Suppressor macrophage treated with lipopolysaccharide for 1 hour (primary cell): ENCODE data around the gene CMIP.

Experiments
- DNase-seq, 3 donors: peaks; one replicate each; pipeline ENCODE4 v3.0.0-alpha.2; 2020 to 2022

The CMIP gene

DNA sequence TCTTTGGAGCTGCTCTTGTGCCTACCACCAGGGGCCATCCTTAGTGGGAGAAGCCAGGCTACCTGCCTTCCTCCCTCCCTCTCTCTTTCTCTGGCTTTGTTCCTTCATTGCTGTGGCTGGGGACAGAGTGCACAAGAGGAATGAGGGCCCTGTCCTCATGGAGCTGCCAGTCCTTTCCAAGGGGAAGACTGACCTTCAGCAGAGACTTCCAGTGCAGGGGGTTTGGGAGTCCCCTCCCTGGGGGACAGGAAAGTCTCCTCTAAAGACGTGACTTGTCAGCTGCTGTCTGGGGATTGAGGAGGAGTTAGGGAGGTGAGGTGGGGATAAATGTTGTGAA is 108.1 kb downstream of the CMIP start:
- no peak for DNase-seq

DNA sequence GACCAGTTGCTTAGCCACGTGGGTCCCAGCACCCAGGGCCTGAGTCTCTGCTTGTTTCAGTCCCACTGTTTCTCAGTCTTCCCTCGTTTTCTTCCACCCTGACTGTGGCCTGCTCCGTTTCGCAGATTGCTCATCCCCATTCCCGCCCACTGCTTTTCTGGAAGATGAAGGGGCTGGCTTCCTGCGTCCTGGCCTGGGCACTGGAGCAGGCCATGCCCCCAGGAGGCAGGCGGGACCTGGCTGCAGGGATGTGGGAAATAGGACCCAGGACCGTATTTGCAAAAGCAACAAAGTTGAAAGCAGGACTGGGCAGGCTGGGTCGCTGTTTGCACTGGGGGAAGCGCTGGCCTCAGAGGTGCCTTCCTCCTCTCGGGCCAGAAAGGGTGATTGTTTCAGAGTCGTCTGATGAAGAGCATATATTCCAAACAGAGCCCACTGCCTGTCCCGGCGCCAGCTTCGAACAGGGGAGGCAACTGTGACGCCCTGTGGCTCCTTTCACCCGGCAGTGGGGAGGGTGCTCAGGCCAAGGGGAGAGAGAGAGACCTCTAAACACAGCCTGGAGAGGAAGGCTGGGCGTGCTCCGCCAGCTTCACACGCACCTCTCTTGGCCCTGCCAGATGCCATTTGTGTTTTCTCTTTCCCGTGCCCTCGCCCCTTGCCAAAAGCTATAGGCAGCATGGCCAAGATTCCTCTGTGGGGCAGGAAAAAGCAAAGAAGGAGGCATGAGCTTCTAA is 108.6 kb downstream of the CMIP start:
- DNase-seq = no peak

DNA sequence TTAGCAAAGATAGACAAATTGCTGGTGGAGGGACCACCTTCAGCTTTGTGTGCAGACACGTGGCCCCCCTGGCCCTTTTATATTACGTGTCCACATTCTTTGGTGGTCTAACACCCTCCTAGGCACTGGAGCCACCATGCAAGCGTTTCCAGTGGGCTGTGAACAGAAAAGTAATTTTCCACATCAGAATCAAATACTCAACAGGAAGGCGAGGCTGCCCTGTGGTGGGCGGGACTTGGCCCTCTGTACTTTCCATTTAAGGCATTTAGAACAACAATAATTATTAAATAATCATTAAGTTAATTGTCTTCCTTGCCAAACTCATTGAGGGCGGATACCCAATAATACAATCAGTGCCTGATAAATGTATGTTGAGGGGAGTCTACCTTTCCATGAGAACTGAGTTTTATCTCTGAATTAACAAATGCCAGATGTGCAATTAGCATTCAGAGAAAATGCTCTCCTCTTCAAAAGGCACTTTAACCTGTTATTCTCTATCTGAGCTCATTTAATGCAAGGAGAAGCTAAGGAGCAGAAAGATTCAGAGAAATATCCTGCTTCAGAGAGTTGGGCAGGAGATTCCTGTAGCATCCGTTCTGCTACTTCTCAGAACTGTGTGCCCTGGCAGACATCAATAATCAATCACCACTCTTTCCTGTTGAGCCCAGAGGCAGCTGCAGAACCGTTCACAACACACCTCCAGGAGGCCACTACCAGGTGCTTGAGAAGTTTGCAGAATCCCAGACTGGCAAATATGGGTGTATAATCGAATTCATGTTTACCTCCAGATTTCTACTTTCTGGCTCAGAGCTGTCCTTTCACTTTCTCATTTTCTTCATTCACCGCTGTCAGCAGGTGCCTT is 109.4 kb downstream of the CMIP start:
- DNase-seq = no peak

DNA sequence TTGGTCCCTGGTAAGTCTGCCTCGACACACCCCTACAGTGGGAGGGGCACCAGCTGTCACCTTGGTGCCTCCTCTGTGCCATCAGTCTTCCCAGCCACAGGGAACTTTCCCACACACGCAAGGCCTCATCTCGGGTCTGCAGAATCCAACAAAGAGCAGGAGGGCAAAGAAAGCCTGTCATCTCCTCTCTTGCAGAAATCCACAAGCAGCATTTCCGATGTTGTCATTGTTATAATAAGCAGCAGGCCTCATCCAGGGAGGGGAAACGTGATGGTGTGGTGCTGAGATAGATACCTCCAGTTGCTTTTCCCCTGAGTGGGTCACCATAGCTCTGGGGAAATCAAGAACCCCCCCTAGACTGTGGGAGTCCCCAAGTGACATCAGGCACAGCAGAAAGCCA is 110.4 kb downstream of the CMIP start:
- peak in 2 of 3 donors; percentile 10 to 22 for DNase-seq

DNA sequence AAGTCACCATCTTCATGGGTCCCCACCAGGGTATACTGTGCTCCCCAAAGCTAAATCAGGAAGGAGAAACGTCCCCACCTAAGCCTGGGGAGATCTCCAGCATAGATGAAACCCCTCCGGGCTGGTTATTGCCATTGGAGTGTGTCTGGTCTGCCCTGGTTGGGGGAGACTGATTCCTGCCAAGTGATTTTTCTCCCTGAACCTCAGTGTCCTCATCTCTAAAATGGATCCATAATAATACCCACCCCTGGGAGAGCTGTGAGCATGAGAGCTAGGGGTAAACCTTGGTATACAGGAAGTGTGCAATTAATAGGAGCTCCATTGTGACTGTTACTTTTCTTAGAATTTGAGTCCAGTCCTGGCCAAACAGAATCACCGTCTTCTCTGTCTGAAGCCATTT is 111.1 kb downstream of the CMIP start:
- DNase-seq = no peak

DNA sequence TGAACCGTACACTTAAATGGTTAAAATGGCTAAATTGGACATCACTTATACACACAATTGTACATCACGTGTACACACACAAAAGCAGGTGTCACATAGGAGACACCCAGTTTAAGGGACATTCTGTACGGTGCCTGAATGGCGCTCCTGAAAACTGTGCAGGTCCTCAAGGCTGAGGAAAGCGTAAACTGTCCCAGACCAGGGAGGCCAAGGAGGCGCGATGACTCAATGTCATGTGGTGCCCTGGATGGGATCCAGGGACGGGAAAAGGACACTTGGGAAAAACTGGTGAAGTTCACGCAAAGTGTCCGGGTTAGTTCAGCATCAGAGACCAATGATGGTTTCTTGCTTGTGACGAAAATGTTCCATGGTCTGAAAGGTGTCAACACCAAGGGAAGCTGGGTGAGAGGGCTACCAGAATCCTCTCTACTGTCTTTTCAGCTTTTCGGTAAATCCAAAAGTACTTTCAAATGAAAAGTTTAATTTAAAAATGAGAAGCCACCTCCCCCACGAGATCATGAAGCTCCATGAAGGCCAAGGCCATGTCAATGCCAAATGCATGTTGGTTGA is 112.2 kb downstream of the CMIP start:
- DNase-seq = no peak

DNA sequence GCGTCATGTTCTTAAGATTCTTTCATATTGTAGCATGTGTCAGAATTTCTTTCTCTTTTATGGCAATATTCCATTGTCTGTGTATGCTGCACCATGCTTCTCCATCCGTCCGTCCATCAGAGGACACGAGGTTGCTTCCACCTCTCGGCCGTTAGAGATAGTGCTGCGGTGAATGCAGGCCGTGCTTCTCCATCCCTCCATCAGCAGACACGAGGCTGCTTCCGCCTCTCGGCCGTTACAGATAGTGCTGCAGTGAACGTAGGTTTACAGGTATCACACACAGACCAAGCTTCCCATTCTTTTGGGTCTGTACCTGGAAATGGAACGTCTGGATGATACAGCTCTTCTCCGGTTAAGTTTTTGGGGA is 113.5 kb downstream of the CMIP start:
- DNase-seq = no peak

DNA sequence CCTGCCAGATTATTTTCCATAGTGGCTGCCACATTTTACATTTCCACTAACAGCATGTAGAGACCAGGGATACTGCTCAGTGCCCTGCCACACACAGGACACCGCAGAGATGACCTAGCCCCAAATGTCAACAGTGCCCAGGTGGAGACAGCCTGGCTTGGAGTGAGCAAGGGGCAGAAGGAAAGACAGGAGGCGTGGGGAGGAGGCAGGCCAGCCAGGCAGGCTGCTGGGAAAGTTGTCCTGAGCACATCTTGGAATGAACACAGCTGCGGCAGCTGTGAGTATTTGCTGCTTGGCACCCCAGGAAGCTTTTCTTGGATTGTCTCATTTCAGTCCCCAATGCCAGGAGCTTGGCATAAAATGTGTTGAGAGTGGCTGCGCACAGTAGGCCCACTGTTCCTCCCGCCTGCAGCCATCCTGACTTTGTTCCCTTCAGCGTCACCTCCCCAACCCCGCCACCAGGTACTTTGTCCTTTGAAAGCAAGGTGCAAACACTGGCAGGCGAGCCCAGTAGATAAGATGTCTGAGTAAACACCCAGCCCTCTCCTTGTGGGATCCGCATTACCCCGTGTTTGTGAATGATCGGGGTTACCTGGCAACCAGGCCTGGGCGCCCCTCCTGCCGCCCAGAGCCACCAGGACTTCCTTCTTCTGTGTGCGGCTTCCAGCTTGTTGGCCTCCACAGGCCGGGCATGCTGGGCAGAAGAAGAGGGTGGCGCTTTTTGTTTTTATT is 114.0 kb downstream of the CMIP start:
- peak; percentile 46 to 59 (median 57) for DNase-seq

DNA sequence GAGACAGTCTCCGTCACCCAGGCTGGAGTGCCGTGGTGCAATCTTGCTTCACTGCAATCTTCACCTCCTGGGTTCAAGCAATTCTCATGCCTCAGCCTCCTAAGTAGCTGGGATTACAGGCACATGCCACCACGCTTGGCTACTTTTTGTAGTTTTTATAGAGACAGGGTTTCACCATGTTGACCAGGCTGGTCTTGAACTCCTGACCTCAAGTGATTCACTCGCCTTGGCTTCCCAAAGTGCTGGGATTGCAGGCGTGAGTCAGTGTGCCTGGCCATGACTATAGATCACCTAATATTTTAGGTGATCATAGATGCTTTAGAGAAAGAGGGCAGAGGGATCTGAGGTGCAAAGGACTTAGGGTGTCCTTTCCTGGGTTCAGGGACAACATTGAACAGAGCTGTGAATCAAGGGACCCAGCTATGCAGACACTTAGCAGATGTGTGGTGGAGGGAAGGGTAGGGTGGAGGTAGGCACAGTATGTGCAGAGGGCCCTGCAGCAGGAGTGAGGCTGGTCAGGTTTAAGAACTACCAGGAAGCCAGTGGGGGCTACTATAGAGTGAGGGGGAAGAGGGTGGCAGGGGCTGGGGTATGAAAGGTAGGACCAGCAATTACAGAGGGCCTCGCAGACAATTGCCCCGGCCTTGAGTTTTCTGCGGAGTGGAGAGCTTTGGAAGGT is 116.5 kb downstream of the CMIP start:
- DNase-seq = no peak

DNA sequence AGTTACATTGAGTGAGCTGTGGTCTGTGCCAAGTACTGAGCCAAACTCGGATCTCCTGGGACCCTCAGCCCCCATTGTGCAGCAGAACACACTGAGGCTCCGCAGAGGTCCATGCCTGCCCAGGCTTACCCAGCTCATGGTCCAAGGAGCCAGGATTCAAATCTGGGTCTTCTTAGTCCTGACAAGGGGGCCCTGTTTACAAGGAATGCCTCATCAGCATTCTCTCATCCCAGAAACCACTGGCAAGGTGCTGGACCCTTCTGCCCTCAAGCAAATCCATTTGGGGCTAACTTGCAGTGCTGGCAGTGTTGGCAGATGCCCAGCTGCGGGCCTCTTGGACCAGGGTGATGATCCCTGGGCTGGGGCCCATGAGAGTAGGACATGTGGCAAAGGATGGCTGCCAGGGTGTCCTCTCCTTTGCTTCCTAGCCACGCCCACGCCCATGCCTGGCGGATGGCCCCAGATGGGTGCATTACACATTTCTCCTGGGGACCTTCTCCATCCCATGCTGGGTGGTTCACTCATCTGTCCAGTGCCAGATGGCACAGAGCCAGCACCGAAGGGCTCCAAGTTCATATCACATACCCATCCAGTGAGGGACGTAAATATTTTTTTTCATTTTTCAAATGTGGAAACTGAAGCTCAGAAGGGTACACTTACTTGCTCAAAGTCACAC is 117.7 kb downstream of the CMIP start:
- no peak for DNase-seq

DNA sequence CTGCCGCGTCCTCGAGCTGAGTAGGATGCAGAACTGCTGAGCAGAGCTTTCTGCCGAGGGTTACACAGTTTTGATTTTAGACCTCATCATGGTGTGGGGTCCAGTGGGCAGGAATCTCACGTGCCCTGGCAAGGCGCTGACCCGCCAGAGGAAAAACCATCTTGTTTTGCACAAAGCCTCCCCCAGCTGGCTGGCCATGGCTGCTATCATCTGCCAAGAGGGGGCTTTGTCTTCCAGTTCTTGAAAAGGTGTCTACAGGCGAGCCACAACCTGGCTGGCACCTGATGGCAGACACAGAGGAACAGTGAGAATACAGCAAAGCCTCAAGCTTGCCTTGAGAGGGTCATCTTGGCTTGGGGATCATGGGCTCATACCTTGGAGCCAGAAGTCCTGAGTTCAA is 118.3 kb downstream of the CMIP start:
- DNase-seq = no peak

DNA sequence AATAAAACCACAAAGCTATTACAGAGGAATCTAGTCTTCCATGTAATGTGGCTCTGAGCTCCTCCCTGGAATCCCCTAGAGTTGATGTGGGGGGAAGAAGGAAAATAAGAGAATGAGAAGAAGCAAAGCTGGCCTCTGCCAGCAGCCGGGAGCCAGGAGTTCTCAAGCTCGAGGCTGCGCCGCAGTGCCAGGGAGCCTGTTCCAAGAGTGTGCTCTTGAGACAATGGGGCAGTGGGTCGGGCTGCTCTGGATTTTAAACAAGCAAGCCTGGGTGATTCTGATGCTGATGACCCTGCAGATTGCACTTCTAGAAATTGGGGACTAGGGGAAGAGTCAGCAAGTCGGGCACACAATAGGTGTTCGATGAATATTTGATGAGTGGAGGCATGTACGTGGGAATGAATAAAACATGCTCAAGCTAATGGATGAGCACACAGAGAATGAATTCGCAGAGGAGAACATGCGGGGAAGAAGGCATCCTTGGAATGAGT is 119.9 kb downstream of the CMIP start:
- no peak for DNase-seq

DNA sequence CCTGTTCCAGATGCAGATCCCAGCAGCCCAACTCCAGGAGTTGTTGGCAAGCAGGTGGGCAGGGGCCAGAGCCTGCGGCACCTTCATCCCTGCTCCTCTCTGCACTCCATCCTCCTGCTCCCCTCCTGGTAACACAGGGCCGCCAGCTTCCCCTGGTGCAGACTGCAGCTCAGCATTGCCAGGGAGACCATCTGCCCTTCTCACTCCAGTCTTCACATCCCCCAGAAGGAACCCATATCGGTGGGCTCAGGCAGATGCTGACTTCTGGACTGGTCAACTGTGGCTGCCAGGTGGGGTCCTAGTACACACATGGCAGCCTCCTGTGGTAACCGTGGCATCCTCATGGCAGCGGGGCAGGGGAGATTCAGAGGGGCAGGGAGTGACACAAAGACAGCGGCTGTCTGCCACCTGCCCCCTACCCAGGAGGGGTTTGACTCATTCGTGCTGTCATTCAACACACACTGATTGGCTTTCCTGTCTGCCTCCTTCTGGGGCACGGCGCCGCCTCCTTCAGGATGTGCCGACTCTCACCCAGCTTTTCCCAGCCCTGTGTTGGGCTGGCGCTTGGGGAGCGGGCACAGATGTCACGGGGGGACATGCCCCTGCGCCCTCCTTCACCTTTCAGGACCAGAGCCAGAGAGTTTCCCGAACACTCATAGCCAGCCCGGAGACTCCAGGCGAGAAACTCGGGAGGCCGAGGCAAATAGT is 120.9 kb downstream of the CMIP start:
- DNase-seq = no peak

DNA sequence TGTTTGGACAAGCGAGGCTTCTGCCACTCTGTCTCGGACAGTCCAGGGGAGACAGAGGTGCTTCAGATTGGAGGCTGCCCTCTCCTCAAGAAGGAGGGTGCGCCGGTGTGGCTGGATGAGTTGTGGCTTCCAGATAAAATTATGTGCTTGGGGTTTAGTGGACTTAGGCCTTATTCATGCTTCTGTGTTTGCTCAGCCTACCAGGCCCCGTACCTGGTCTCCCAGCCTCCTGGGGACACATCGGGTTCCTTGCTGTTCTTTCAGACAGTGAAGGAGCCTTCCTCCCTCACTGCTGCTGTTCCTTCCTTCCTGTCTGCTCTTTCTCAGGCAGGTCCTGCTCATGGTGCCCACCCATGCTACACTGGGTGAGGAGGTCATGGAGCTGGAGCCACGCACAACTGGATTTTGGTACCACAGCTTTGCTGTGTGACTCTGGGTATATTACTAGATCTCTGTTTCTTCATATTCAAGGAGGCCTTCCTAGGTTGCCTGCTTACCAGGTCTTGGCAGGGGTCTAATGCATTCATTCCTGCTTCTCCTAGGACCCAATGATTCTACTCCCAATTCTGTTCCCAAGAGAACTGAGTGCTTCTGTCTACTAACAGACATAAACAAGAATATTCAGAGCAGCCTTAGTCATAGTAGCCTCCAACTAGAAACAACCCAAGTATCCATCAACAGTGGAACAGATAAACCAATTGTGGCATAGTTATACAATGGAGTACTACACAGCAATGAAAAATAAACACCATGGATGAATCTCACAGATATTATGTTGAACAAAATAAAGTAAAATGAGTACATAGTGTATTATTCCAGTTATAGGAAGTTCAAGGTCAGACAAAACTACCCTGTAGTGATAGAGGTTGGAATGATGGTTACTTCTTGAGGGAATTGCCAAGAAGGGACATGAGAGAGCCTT is 121.7 kb downstream of the CMIP start:
- DNase-seq = no peak

DNA sequence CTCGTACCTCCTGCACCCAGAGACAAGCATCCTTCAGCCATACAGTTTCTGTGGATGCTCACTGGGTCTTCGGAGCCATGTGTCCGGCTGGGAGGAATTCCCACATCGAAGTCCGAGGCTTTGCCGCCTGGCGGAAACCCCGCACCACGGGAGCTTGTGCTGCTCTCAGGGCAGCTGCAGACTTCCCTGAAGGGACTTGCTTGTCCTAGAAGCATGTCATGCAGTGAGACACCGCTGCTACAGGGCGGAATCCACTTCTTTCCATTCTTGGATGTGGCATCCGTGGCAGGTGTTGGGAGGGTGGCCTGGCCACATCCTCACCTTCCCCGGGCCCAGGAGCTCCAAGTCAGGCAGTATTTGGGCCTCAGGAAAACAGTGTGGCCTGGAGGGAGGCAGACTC is 122.5 kb downstream of the CMIP start:
- DNase-seq = no peak

DNA sequence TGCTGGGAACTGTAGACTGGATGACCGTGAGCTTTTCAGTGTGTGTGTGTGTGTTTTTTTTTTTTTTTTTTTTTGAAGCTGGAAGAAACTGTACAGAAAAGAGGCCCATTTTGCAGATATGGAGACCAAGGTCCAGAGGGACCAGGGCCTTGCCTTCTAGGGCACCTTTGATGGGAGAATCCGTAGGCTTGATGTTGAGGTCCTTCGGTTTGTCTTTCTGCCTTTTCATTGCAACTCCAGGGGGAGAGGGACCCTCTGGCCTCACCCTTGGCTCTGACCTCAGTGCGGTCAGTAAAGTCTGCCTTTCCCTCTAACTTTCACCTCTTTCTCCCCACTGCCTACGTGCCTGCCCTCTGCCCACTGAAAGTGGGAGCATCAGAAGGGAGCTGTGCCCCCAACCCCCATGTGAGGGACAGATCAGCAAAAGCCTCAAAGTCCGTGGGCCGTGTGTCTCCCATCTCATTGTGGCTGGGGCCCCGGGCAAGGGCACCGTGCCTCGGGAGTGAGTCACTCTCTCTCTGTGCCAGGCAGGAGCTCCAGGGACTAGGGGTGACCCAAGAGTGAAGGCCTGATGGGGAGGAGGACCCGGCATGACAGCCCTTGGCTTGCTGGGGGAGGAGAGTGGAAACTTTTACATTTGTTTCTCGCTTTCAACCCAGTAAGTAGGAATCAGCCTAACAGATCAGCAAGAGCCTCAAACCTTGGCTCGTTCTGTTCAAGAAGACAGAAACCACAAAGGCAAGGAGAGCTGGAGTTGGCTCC is 123.6 kb downstream of the CMIP start:
- DNase-seq = peak in 2 of 3 donors; percentile 34 to 46

DNA sequence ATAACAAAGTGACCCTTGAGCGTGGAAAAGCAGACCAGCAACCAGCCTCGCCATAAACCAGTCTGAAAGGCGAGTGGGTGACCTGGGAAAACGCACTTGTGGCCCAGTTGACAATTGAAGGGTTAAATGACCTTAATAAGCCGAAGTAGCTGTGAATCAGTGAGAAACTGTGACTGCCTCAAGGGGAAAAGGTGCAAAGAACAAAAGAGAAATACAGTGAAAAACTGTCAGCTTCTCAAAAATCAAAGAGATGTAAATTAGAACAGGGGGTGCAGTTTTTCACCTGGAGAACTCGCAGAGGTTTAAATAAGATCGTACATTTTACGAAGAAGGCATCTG is 124.1 kb downstream of the CMIP start:
- no peak for DNase-seq

DNA sequence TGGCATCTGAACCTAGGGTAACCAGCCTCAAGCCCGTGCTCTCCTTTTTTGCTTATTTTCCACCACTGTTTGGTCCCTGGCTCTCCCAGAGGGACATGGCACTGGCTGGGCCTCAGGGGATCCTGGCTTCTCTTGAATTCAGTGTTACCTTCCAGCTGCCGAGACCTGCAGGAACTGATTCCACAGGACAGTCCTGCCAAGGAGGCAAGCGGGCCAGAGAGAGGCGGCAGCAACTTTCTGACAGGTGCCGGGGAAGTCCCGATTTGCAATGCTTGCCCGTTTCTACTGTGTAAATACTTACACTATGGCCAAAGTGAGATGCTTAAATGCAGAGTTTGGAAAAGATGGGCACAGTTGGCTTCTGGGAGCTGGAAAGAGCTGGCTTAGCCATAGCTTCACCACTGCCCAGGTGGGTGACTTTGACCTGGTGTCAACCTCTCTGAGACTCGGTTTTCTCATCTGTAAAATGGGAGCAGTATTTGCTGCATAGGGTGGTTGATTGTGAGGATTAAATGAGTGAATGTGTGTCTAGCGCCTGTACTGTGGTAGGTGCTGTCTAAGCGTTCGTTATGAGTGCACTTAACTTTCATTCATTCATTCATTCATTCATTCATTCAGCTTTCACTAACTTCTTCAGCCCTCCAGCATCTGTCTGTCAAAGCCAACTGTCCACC is 124.9 kb downstream of the CMIP start:
- no peak for DNase-seq
